SK-N-SH treated with all-trans-retinoic acid at 6 μM for 48 hours (cell line): Measurements from ENCODE around the gene TTYH3.

Source experiments
- CSRNP3 ChIP-seq: fragments of 250-450 bp; sonication (Bioruptor Pico); IDR thresholded peaks from 2 replicates; pipeline ENCODE4 v1.5.1; 2021; ENCODE audit warnings: mild to moderate bottlenecking, moderate library complexity
- ESRRG ChIP-seq: fragments of 250-450 bp; sonication (Bioruptor Pico); IDR thresholded peaks from 2 replicates; pipeline ENCODE4 v1.6.1; 2021; ENCODE audit warnings: mild to moderate bottlenecking
- ZC3H10 ChIP-seq: fragments of 250-450 bp; sonication (Bioruptor Pico); IDR thresholded peaks from 2 replicates; pipeline ENCODE4 v1.5.1; 2021; ENCODE audit warnings: mild to moderate bottlenecking, moderate library complexity

GRCh38 chr7:2635810-2636701 lies 4.3 kb downstream of the TTYH3 start:
- TF ChIP-seq ZC3H10 (CRISPR knock-in tag) (no peak), ESRRG (CRISPR knock-in tag) (no peak), CSRNP3 (CRISPR knock-in tag) (no peak)
